Left kidney (tissue), 2 donors: ENCODE measurements around the gene UTP25. TPM values are rescaled to one million over a fixed set of nuclear protein-coding genes. Genes with fewer than 3 reads are reported as not detected.
"Not testable (repeated sequence)": the region's sequence is repeated elsewhere in the genome, so short reads cannot be mapped to it uniquely, and the experiment has no call there.

Source experiments
- DNase-seq: peaks from one replicate; pipeline ENCODE4 v3.0.0-alpha.2; 2013
- polyA plus RNA-seq: library from polyadenylated mRNA; unstranded; fragments of 120-200 nt; gene quantifications from one replicate; pipeline ENCODE4 v1.2.1, GENCODE V29; 2013; ENCODE audit not compliant: insufficient read length

The UTP25 gene
- polyA plus RNA-seq, 1 donor = 11.9 TPM

DNA sequence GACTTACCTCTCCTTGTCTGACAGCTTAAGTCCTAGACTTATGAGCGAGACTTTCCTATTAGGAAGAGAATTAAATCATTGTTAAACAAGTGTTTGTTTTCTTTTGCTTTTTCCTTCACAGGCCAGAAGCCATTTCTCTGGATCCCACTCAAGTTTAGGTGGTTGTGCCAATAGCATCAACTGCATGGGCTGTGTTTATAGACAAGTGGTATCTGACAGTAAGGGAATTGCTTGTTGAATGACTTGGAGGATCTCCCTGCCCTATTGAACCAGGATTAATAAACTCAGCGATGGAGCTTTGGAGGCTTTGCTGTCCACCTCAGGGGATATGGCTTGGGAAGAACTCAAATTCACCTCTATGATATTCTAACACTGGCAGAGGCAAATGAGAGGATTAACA is 43.7 kb downstream of the UTP25 start:
- no peak for DNase-seq

- no peak for DNase-seq
Measured at GRCh38 chr1:209873067-209873799, 45.5 kb downstream of the UTP25 start.

- DNase-seq = no peak
Measured at GRCh38 chr1:209875515-209875914, 47.7 kb downstream of the UTP25 start.

DNA sequence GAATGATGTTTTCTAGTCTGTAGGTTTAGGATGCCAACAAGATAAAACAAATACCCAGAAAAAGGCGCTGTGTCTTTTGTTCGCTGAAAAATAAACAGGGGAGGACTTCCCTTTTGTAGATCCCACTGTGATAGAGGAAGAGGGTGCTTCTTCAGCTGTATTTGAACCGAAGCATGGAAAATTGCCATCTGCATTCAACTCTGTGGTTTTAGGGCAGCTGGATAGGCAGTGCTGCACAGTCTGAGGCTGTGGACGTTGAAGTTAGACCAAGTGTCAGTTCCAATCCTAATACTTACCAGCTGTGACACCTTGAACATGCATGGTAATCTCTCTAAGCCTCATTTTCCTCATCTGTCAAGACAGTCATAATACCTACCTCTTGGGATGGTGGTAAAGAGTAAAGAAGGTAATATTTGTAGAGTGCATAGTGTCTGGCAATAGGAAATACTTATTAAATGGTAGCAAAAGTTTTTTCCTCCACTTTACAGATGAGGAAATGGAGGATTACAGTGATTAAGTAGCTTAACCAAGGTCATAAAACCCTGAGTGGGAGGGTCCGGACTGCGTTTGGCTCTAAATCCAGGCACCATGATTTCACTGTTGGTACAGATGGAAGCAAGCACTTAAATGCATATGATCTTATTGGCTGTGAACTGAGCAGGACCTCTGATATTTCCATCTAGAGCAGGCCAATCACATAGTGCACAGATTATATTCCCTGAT is 48.5 kb downstream of the UTP25 start:
- DNase-seq = no peak

DNA sequence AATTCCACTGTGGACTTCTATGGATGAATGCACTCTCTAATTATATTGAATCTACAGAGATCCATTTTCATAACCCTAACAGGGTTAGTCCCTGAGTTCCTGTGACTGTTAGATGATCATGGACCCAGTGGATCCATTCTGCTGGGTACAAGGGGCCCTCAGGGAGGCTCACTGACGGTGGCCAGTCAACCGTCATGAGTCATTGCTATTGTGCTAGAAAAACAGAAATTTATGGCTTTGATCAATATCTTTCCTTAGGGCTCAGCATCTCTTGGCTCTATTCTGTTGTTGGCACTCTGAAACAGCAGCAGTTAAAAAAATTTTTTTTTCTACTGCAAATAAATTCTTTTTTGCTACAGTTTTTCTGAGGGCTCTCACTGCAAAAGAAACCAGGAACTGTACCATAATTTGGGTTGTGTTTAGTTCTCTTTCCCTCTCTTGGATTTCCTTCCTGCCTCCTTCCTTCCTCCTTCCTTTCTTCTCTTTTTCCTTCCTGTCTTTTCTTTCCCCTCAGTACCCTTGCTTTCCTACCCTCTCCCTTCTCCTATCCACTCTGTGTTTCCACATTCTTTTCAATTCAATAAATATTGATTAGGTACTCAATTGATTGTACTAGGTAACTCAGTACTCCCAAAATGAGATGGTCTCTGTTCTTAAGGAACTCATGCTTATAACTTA is 49.5 kb downstream of the UTP25 start:
- DNase-seq = no peak

DNA sequence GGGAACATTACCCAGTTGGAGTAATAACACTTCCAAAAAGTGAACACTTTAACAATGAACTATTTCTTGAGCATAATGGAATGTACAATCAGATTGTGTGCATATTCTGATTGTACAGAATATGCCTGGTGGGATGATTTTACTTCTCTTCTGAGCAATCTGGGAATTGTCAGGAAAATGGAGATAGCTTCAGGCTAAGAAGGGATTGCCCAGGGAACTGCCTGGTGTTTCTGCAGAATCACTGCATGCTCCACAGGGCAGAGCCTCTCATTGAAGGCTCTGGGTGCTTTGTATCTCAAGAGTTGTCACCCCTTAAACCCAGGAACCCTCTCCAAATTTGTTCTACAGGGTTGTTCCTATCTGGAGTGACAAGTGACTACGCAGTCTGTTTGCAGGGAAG is 51.2 kb downstream of the UTP25 start:
- no peak for DNase-seq

- no peak for DNase-seq
Measured at GRCh38 chr1:209879539-209879938, 51.8 kb downstream of the UTP25 start.

- no peak for DNase-seq
Measured at GRCh38 chr1:209880031-209880430, 52.3 kb downstream of the UTP25 start.

DNA sequence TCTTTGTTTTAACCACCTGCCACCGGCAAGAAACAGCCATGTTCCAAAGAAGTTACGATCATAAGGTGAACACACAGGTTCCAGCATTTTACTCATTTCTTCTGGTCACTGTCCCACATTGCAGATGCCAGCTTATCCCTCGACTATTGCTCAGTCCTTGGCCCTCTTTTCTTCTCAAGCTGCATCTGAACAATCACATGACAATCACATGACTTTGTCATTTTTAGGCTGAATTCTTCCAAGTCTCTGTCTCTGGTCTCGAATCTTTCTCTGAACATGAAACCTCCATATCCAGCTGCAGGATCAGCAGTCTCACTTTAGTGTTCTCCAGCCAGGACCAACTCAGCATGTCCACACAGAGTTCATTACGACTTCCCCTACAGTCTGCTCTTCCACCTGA is 53.8 kb downstream of the UTP25 start:
- DNase-seq = no peak

DNA sequence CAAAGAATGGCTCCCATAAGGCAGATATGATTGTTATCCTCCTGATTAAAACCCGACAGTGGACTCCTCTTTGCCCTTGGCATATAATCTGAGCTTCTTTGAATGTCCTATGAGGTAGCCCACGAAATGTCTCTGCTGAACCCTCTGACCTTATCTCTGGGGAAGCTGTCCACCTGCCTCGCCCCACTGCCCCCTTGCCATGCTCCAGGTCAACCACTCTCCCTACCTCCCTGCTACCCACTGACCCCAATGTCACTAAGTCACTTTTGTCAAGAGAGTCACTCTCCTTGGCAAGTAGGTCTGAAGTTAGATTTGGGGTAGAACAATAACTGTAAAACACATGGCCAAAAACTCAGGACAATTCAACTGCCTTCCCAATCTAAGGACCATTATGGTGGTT is 54.5 kb downstream of the UTP25 start:
- DNase-seq = no peak

- no peak for DNase-seq
Measured at GRCh38 chr1:209882942-209883340, 55.2 kb downstream of the UTP25 start.

GRCh38 chr1:209883341-209883971 is 55.7 kb downstream of the UTP25 start:
- peak; percentile 5 for DNase-seq

GRCh38 chr1:209884249-209884648 is 56.5 kb downstream of the UTP25 start:
- DNase-seq = no peak

- no peak for DNase-seq
Measured at GRCh38 chr1:209884665-209885117, 56.9 kb downstream of the UTP25 start.

GRCh38 chr1:209885403-209886218 is 57.8 kb downstream of the UTP25 start:
- DNase-seq = no peak

GRCh38 chr1:209886219-209886536 is 58.4 kb downstream of the UTP25 start:
- DNase-seq = no peak

- not testable (repeated sequence) for DNase-seq
Measured at GRCh38 chr1:209888291-209889076, 60.7 kb downstream of the UTP25 start.

- no peak for DNase-seq
Measured at GRCh38 chr1:209889077-209889418, 61.3 kb downstream of the UTP25 start.

DNA sequence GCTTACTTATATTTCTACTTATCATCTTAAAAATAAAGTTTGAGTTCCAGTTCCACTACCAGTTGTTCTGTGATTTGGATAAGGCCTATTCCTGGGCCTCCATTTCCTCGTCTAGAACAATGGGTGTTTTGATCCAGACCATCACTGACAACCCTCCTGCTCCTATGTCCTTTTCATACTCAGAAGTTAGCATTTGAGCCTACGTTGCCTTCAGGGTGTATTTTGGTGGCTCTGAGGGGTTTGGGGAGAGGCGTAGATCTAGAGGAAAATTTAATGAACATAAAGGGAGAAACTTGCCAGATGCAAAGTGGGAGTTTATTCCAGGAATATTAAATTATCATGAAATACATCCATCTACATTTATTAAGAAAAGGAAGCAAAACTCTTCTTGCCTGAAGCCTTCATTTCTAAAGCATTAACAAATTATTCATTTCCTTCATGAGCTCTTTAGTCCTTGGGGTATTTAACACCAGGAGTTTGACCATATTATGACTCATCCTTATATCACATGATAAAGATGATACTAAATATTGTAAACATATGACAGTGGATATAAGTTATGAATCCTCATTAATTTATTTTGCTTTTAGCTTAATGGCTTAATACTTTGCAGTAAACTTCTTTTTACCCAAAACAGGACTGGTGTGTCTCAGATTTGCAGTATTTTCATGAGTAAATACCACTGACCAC is 63.0 kb downstream of the UTP25 start:
- DNase-seq = no peak

GRCh38 chr1:209893751-209894150 is 66.0 kb downstream of the UTP25 start:
- no peak for DNase-seq

GRCh38 chr1:209895709-209896108 is 67.9 kb downstream of the UTP25 start:
- DNase-seq = no peak
